NT2/D1 (cell line): ENCODE data around the gene CRYGB.

Experiments
- YY1 ChIP-seq: IDR thresholded peaks from 2 replicates; pipeline ENCODE4 v1.6.1; 2011; ENCODE audit not compliant: insufficient read length, insufficient read depth
- ZNF274 ChIP-seq: IDR thresholded peaks from 2 replicates; pipeline ENCODE4 v1.6.1; 2011; ENCODE audit warnings: mild to moderate bottlenecking, low read depth, low read length

DNA sequence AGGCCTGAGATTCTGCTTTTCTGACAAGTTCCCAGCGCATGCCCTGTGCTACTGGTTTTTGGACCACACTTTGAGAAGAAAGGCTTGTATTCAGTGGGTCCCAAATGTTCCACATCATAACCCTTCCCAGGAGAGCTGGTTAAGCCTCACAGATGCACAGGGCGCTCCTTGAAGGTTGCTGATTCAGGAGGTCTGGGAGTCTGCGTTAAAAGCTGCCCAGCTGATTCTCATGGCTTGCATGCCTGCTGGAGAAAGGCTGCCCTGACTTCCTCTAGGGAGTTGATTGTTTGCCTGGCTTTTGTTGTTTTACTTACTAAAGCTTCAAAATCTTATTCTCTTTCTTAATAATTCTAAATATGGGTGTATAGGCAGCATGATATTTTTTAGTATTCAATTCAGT is 42.3 kb downstream of the CRYGB start:
- TF ChIP-seq ZNF274 (no peak), YY1 (no peak)
